Measurements from ENCODE around the gene CDKN2A. TPM values are rescaled to one million over a fixed set of nuclear protein-coding genes. Genes with fewer than 3 reads are reported as not detected.

The CDKN2A gene
- total RNA-seq, 1 experiment from 2014 or later = 0.57 TPM

DNA sequence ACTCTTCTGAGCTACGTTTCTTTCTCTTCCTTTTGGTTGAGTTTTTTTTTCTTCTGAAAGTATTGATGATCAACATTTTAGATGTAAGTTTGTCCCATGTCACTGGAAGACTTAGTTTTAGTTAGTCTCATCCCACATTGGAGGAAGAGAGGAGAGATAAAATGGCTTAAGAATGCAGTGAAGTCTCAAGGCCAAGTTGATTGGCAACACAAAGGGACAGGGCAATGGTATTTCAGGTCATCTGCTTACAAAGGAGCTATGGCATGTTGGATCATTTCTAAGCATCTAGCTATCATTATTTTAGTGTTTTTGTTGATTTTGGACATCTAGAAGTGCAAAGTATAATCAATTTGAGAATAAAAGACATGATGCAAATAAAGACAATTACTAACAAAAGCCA is 58.6 kb downstream of the CDKN2A start:
- H3K36me3 Mint-ChIP-seq = peaks cover 11% of the 10 kb centered on the region
- TF ChIP-seq ZNF671 (CRISPR knock-in tag; IDR thresholded peaks at IDR 0.05) = no peak
- no peak for TF ChIP-seq ZNF232 (CRISPR knock-in tag; IDR thresholded peaks at IDR 0.05)
- TF ChIP-seq MXD4 (CRISPR knock-in tag; IDR thresholded peaks at IDR 0.05; ENCODE audit: borderline replicate concordance) = no peak
- no peak for TF ChIP-seq CBFB (CRISPR knock-in tag; IDR thresholded peaks at IDR 0.05; ENCODE audit: low read depth)
- no peak for TF ChIP-seq IRF2 (CRISPR knock-in tag; IDR thresholded peaks at IDR 0.05; ENCODE audit: borderline replicate concordance, low read depth)
- TF ChIP-seq, protein P1, sequence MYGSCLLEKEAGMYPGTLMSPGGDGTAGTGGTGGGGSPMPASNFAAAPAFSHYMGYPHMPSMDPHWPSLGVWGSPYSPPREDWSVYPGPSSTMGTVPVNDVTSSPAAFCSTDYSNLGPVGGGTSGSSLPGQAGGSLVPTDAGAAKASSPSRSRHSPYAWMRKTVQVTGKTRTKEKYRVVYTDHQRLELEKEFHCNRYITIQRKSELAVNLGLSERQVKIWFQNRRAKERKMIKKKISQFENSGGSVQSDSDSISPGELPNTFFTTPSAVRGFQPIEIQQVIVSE (CRISPR knock-in tag; IDR thresholded peaks at IDR 0.05; ENCODE audit: borderline replicate concordance) = no peak
- TF ChIP-seq, protein P2, sequence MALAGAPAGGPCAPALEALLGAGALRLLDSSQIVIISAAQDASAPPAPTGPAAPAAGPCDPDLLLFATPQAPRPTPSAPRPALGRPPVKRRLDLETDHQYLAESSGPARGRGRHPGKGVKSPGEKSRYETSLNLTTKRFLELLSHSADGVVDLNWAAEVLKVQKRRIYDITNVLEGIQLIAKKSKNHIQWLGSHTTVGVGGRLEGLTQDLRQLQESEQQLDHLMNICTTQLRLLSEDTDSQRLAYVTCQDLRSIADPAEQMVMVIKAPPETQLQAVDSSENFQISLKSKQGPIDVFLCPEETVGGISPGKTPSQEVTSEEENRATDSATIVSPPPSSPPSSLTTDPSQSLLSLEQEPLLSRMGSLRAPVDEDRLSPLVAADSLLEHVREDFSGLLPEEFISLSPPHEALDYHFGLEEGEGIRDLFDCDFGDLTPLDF (CRISPR knock-in tag; IDR thresholded peaks at IDR 0.05) = no peak
- TF ChIP-seq, protein P3, sequence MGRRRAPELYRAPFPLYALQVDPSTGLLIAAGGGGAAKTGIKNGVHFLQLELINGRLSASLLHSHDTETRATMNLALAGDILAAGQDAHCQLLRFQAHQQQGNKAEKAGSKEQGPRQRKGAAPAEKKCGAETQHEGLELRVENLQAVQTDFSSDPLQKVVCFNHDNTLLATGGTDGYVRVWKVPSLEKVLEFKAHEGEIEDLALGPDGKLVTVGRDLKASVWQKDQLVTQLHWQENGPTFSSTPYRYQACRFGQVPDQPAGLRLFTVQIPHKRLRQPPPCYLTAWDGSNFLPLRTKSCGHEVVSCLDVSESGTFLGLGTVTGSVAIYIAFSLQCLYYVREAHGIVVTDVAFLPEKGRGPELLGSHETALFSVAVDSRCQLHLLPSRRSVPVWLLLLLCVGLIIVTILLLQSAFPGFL (CRISPR knock-in tag; IDR thresholded peaks at IDR 0.05; ENCODE audit: borderline replicate concordance) = no peak
- TF ChIP-seq, protein P4, sequence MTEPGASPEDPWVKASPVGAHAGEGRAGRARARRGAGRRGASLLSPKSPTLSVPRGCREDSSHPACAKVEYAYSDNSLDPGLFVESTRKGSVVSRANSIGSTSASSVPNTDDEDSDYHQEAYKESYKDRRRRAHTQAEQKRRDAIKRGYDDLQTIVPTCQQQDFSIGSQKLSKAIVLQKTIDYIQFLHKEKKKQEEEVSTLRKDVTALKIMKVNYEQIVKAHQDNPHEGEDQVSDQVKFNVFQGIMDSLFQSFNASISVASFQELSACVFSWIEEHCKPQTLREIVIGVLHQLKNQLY (CRISPR knock-in tag; IDR thresholded peaks at IDR 0.05) = no peak
- TF ChIP-seq GABPB1 (CRISPR knock-in tag; IDR thresholded peaks at IDR 0.05) = no peak
- no peak for TF ChIP-seq SP1 (CRISPR knock-in tag; conservative IDR thresholded peaks at IDR 0.05)
- TF ChIP-seq ZNF396 (CRISPR knock-in tag; IDR thresholded peaks at IDR 0.05; ENCODE audit: borderline replicate concordance) = no peak
- H3K9me3 Mint-ChIP-seq = peaks cover 10% of the 10 kb centered on the region
- H3K27ac Mint-ChIP-seq = peak overlapping the region; percentile 83
- CTCF ChIA-PET = no interaction called here
- DNase-seq (ENCODE audit: low spot score) (no peak), ATAC-seq (peak; percentile 53)
- H3K4me1 Mint-ChIP-seq = peaks cover 46% of the 10 kb centered on the region
- POLR2A ChIA-PET = interaction anchor here (0.6 kb wide), 1 partner anchor 92 kb away, joined by 4 read pairs; no protein-coding TSS in a partner anchor
- no peak overlapping the region for H3K4me3 Mint-ChIP-seq
- H3K27me3 Mint-ChIP-seq (ENCODE audit: low read depth) = peaks cover 2% of the 10 kb centered on the region; the same call in 1 of the 2 replicates

DNA sequence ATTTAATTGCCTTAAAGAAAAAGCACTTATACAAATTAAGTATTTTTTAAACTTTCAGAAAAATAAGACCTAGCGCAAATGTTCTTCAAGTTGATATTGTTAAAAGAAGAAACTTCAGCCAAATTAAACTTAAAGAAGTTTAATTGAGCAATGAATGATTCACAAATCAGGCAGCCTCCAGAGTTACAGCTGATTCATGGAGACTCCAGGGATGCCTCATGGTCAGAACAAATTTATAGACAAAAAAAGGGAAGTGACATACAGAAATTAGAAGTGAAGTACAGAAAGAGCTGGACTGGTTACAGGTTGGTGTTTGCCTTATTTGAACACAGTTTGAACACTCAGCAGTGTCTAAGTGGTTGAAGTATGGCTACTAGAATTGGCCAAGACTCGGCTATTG is 60.3 kb downstream of the CDKN2A start:
- TF ChIP-seq, protein P5, sequence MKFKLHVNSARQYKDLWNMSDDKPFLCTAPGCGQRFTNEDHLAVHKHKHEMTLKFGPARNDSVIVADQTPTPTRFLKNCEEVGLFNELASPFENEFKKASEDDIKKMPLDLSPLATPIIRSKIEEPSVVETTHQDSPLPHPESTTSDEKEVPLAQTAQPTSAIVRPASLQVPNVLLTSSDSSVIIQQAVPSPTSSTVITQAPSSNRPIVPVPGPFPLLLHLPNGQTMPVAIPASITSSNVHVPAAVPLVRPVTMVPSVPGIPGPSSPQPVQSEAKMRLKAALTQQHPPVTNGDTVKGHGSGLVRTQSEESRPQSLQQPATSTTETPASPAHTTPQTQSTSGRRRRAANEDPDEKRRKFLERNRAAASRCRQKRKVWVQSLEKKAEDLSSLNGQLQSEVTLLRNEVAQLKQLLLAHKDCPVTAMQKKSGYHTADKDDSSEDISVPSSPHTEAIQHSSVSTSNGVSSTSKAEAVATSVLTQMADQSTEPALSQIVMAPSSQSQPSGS (CRISPR knock-in tag; IDR thresholded peaks at IDR 0.05; ENCODE audit: borderline replicate concordance, low read depth) = no peak
- TF ChIP-seq SOX15 (CRISPR knock-in tag; IDR thresholded peaks at IDR 0.05) (no peak), ZNF416 (CRISPR knock-in tag; IDR thresholded peaks at IDR 0.05) (no peak), NR1H2 (CRISPR knock-in tag; IDR thresholded peaks at IDR 0.05) (no peak), RELA (CRISPR knock-in tag; IDR thresholded peaks at IDR 0.05; ENCODE audit: borderline replicate concordance) (no peak), KAT7 (CRISPR knock-in tag; IDR thresholded peaks at IDR 0.05; ENCODE audit: borderline replicate concordance) (no peak)
- TF ChIP-seq, protein P6, sequence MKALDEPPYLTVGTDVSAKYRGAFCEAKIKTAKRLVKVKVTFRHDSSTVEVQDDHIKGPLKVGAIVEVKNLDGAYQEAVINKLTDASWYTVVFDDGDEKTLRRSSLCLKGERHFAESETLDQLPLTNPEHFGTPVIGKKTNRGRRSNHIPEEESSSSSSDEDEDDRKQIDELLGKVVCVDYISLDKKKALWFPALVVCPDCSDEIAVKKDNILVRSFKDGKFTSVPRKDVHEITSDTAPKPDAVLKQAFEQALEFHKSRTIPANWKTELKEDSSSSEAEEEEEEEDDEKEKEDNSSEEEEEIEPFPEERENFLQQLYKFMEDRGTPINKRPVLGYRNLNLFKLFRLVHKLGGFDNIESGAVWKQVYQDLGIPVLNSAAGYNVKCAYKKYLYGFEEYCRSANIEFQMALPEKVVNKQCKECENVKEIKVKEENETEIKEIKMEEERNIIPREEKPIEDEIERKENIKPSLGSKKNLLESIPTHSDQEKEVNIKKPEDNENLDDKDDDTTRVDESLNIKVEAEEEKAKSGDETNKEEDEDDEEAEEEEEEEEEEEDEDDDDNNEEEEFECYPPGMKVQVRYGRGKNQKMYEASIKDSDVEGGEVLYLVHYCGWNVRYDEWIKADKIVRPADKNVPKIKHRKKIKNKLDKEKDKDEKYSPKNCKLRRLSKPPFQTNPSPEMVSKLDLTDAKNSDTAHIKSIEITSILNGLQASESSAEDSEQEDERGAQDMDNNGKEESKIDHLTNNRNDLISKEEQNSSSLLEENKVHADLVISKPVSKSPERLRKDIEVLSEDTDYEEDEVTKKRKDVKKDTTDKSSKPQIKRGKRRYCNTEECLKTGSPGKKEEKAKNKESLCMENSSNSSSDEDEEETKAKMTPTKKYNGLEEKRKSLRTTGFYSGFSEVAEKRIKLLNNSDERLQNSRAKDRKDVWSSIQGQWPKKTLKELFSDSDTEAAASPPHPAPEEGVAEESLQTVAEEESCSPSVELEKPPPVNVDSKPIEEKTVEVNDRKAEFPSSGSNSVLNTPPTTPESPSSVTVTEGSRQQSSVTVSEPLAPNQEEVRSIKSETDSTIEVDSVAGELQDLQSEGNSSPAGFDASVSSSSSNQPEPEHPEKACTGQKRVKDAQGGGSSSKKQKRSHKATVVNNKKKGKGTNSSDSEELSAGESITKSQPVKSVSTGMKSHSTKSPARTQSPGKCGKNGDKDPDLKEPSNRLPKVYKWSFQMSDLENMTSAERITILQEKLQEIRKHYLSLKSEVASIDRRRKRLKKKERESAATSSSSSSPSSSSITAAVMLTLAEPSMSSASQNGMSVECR (CRISPR knock-in tag; IDR thresholded peaks at IDR 0.05; ENCODE audit: borderline replicate concordance) = no peak
- TF ChIP-seq, protein P7, sequence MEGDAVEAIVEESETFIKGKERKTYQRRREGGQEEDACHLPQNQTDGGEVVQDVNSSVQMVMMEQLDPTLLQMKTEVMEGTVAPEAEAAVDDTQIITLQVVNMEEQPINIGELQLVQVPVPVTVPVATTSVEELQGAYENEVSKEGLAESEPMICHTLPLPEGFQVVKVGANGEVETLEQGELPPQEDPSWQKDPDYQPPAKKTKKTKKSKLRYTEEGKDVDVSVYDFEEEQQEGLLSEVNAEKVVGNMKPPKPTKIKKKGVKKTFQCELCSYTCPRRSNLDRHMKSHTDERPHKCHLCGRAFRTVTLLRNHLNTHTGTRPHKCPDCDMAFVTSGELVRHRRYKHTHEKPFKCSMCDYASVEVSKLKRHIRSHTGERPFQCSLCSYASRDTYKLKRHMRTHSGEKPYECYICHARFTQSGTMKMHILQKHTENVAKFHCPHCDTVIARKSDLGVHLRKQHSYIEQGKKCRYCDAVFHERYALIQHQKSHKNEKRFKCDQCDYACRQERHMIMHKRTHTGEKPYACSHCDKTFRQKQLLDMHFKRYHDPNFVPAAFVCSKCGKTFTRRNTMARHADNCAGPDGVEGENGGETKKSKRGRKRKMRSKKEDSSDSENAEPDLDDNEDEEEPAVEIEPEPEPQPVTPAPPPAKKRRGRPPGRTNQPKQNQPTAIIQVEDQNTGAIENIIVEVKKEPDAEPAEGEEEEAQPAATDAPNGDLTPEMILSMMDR (IDR thresholded peaks at IDR 0.05) = no peak
- peaks cover 13% of the 10 kb centered on the region for H3K36me3 Mint-ChIP-seq
- H3K4me3 Mint-ChIP-seq = no peak overlapping the region
- H3K27ac Mint-ChIP-seq = no peak overlapping the region
- ChIA-PET POLR2A (no interaction called here), CTCF (interaction anchor here (1.1 to 1.8 kb wide), 4 partner anchors 32 to 311 kb away, joined by 3 to 5 read pairs (median 4); partner anchors contain the start of gene CDKN2B)
- peaks cover 46% of the 10 kb centered on the region for H3K4me1 Mint-ChIP-seq
- H3K9me3 Mint-ChIP-seq = peaks cover 10% of the 10 kb centered on the region
- ATAC-seq = no peak
- no peak for DNase-seq (ENCODE audit: low spot score)
- peaks cover 4% of the 10 kb centered on the region; the same call in 1 of the 2 replicates for H3K27me3 Mint-ChIP-seq (ENCODE audit: low read depth)

Measured in WTC11 (cell line).